HFF-Myc (cell line): ENCODE measurements around the gene UCKL1.

Source experiments
- DNase-seq: peaks from one replicate; pipeline ENCODE4 v3.0.0-alpha.2; 2011; ENCODE audit warnings: low read depth; ENCODE audit errors: extremely low read depth
- H3K4me3 ChIP-seq: replicated peaks from 2 replicates; pipeline ENCODE4 v1.5.1; 2011; ENCODE audit warnings: low read depth, mild to moderate bottlenecking, control low read depth, low read length
- TF ChIP-seq, protein P1 (sequence below): IDR thresholded peaks from 2 replicates; pipeline ENCODE4 v1.5.1; 2012; ENCODE audit warnings: mild to moderate bottlenecking, low read depth, low read length, control low read depth; ENCODE audit errors: missing control alignments

The UCKL1 gene

GRCh38 chr20:63897978-63898561 is 58.1 kb downstream of the UCKL1 start:
- no peak for DNase-seq
- TF ChIP-seq, protein P1, sequence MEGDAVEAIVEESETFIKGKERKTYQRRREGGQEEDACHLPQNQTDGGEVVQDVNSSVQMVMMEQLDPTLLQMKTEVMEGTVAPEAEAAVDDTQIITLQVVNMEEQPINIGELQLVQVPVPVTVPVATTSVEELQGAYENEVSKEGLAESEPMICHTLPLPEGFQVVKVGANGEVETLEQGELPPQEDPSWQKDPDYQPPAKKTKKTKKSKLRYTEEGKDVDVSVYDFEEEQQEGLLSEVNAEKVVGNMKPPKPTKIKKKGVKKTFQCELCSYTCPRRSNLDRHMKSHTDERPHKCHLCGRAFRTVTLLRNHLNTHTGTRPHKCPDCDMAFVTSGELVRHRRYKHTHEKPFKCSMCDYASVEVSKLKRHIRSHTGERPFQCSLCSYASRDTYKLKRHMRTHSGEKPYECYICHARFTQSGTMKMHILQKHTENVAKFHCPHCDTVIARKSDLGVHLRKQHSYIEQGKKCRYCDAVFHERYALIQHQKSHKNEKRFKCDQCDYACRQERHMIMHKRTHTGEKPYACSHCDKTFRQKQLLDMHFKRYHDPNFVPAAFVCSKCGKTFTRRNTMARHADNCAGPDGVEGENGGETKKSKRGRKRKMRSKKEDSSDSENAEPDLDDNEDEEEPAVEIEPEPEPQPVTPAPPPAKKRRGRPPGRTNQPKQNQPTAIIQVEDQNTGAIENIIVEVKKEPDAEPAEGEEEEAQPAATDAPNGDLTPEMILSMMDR = no peak

DNA sequence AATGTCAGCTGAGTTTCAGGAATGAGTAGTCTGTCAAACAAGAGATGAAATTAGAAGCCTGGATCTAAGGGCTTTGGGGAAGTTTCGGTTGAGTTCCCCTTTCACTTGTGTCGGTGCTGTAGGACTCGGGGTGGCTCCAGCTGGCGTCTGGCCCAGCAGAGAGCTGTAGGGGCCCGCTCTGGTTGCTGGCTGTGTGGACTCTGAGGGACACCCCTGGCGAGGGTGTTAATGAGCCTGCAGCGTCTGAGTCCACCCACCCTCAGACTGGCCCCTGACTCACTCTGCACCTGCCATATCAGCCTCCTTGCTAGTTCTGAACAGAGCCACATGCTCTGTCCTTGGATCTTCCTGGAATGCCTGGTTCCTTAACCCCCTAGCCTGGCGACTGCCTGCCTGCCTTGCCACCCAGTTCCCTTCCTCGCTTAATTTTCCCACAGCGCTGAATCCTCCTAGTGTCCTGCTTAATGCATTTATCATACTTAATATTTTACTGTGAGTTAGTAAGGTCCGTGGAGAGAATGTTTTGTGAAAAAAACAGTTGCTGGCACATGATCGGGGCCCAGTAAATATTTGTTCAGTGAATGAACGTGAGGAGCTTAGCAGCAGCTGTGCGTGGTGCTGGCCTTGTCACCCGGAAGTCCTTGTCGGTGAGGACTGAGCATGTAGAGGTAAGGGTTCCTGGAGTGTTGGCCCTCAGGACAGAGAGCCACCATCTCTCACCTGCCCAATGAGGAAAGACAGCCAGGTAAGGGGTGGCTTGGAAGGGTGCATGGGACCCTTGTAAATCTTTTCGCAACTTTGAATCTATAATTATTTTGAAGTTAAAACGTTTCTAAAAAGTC is 59.7 kb downstream of the UCKL1 start:
- no peak for DNase-seq
- peak overlapping the region; percentile 60 for H3K4me3 ChIP-seq
- TF ChIP-seq, protein P1 = no peak

More at GRCh38 chr20:63897978-63898561, 58.1 kb downstream of the UCKL1 start:
- H3K4me3 ChIP-seq = no peak overlapping the region

DNA sequence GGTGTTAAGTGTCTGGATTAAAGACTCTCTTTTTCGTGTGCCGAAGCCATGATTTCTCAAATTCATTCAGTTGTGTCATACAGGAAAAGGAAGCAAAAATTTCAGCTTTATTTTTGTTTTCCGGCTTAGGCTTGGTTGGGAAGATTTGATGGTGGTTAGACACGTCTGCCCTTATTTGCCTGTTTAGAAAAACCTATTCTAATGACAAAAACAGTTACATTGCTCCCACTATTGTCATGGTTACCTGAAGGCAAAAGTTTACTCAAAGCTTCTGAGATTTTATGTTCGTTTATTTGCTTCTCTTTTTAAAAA is 60.3 kb downstream of the UCKL1 start:
- H3K4me3 ChIP-seq = peak overlapping the region; percentile 60
- no peak for DNase-seq
- TF ChIP-seq, protein P1 = no peak

DNA sequence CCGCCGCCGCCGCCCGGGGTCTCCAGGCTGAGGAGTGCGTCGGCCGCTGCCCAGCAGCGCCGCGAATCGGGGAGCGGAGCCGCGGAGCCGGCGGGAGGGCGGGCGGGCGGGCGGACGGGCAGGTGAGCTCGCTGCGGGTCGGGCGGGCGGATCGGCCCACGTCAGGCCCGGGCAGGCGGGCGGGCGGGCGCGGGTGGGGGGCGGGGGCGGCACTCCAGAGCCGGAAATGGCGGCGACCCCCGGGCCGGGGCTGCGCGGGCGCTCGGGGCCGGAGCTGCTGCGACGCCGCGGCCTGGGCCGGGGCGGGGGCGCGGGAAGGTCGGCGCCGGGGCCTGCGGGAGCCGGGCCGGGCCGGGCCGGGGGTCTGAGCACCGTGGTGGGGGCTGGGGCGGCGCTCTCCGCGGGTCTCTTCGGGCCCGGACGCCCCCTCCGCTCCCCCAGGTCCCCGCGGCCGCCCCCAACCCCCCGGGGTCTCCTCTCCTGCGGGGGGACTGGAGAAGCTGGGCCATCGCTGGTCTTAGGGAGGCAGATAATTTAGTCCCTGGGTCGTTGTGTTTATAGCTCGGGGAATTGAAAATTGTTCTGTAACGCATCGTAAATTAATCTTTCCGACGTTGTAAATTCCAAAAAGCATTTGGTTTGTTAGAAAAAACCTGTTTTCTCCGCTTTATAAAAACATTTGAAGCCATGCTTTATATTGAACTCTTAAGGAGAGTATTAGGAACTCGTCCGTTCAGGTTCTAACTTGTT is 60.8 kb downstream of the UCKL1 start:
- TF ChIP-seq, protein P1 = no peak

DNA sequence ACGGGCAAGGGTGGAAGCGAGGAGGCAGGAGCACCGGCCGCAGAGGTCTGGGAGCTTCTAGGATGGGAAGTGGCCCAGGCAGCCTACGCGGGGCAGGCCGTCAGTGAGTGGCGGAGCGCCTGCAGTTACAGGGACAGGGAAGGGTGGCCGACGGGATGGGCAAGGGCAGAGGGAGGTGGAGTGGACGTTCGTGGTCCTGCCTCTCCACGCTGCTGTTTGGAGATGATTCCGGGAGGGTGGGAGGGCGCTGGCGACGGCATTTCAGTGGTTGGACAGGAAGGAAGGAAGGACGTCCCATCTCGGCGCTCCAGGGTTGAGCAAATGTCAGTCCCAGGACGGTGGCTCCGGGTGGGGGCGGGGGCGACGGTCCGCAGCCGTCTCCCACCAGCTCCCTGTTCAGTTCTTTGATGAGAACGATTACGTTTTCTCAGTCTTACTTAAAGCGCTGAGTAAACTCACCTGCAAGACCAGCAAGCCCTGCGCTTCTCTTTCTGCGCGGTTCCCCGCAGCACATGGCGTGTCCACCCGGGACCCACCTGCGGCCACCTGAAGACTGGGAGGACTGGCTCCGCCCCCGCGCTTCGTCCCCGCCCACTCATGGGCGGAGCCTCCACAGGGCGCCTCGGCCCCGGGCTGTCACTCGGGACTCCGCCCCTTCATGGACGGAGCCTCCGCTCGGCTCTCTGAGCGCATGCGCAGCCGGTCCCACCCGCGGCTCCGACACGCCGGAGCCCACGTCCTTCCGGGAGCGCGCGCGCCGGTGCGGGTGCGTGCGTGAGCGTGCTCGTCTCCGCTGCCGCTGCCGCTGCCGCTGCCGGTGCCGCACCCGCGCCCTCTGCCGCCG is 61.6 kb downstream of the UCKL1 start, which contains the start of gene DNAJC5:
Gene DNAJC5, plus strand, starts transcription at position 769 of the 844 bp plus-strand sequence. CDS start 33,220 bp downstream, outside the sequence.
- H3K4me3 ChIP-seq = peak within 1 kb of the TSS; percentile 60
- TF ChIP-seq, protein P1 = no peak
- peak; percentile 52 for DNase-seq

More for the DNA sequence above, 60.8 kb downstream of the UCKL1 start:
- H3K4me3 ChIP-seq = peak overlapping the region; percentile 60
- DNase-seq = no peak

DNA sequence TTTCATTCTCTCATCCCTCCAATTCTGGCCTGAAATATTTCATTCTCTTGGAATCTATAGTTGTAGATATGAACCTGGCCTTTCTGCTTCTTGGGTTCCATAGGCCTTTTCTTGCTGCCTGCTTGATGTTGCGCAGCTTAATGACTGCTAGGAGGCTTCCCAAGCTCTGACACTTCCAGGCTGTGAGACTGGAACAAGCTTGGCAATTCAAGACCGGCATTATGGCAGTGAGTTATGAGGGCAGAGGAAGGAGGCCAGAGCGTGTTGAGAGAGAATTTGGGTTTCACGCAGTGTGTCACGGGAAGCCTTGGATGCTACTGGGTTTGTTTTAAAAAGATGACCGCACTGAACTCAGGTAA is 62.2 kb downstream of the UCKL1 start:
- H3K4me3 ChIP-seq = peak overlapping the region; percentile 48
- no peak for DNase-seq
- TF ChIP-seq, protein P1 = no peak
